Left lung (tissue), 10 donors: ENCODE data around the gene DDN. TPM values are rescaled to one million over a fixed set of nuclear protein-coding genes. Genes with fewer than 3 reads are reported as not detected.

Source experiments
- ATAC-seq: fragments of 200-7000 bp; cut with Tn5 transposase; one replicate; pipeline ENCODE4 v1.9.1; 2020; ENCODE audit warnings: moderate library complexity
- DNase-seq, 4 donors: peaks; one replicate each; pipeline ENCODE4 v3.0.0-alpha.2; 2013 to 2020
- H3K27ac ChIP-seq, 2 donors: fragments of 200-600 bp; sonication (generic) in 1 of 2; one replicate each; pipeline versions ENCODE4 v1.5.0 to v1.8.0; 2020 to 2021
- H3K27me3 ChIP-seq, 2 donors: fragments of 200-600 bp; sonication (generic) in 1 of 2; one replicate each; pipeline versions ENCODE4 v1.5.0 to v1.8.0; 2020 to 2021
- H3K36me3 ChIP-seq, 2 donors: fragments of 200-600 bp; sonication (generic) in 1 of 2; one replicate each; pipeline versions ENCODE4 v1.5.0 to v1.8.0; 2020 to 2021
- H3K4me1 ChIP-seq, 2 donors: fragments of 200-600 bp; one replicate each; pipeline ENCODE4 v1.8.0; 2021
- H3K4me3 ChIP-seq, 2 donors: fragments of 200-600 bp; sonication (generic) in 1 of 2; one replicate each; pipeline versions ENCODE4 v1.5.0 to v1.8.0; 2020 to 2021; ENCODE audit warnings: mild to moderate bottlenecking in 1 of 2
- H3K9me3 ChIP-seq, 2 donors: fragments of 200-600 bp; sonication (generic) in 1 of 2; one replicate each; pipeline versions ENCODE4 v1.5.0 to v1.8.0; 2020 to 2021
- intact Hi-C, 2 donors: fragments of 100-400 bp; cut with DNase I; formaldehyde crosslinking; loops; one replicate each; pipeline versions ENCODE4 v1.11.2 to v1.14.2; 2022
- polyA plus RNA-seq, 6 donors: library from polyadenylated mRNA; unstranded; fragments of 120-200 nt; gene quantifications; one replicate each; pipeline ENCODE4 v1.2.1, GENCODE V29; 2013; ENCODE audit not compliant: insufficient read length in 6 of 6
- total RNA-seq, 2 donors: library from RNA; stranded (reverse); fragmentation: NEBNext Ultra II Directional; extraction: Animal tissue kit (Norgen Biotek cat#: 25700); gene quantifications; one replicate each; pipeline ENCODE4 v1.2.1, GENCODE V29; 2021
- TF ChIP-seq, protein P1 (sequence below), 2 donors: fragments of 200-600 bp; sonication (generic) in 1 of 2; IDR thresholded peaks; one replicate each; pipeline versions ENCODE4 v1.5.0 to v1.8.0; 2021; ENCODE audit warnings: antibody characterized with exemption in 2 of 2
- donor health status: DM: no; HTN: yes; CAD: no.
- donor health status: DM: no; HTN: no; CAD: no.

DDN gene
- total and polyA plus RNA-seq, 8 donors, result 0.06 to 0.68 (median 0.23) TPM

DNA sequence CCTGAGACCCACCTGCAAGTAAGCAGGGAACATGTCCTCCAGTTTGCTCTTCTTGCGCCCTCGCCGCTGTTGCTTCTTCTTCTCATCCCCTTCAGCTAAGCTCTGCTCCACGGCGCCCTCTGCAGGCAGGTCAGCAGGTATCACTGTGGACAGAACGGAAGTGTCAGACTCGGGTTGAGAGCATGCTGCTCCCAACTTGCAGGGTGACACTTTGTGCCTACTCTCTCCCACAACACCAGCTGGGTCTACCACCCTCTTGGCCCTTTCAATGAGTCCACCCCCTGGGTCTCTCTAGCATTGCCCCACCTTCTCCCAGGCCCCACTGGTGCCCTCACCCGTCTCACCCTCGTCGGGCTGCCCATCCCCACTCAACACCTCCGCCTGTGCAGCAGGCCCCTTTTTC is 44.7 kb upstream of the DDN start:
- Histone ChIP-seq H3K4me3 (no peak overlapping the region), H3K36me3 (peaks cover 6 to 100% of the 10 kb centered on the region in 2 donors), H3K27ac (no peak overlapping the region), H3K4me1 (no peaks in the 10 kb centered on the region), H3K27me3 (no peaks in the 10 kb centered on the region), H3K9me3 (no peaks in the 10 kb centered on the region)
- peak; percentile 58 for ATAC-seq
- intact Hi-C loops, result no loop called here
- DNase-seq, result peak in 2 of 4 donors; percentile 64 to 91
- TF ChIP-seq, protein P1, sequence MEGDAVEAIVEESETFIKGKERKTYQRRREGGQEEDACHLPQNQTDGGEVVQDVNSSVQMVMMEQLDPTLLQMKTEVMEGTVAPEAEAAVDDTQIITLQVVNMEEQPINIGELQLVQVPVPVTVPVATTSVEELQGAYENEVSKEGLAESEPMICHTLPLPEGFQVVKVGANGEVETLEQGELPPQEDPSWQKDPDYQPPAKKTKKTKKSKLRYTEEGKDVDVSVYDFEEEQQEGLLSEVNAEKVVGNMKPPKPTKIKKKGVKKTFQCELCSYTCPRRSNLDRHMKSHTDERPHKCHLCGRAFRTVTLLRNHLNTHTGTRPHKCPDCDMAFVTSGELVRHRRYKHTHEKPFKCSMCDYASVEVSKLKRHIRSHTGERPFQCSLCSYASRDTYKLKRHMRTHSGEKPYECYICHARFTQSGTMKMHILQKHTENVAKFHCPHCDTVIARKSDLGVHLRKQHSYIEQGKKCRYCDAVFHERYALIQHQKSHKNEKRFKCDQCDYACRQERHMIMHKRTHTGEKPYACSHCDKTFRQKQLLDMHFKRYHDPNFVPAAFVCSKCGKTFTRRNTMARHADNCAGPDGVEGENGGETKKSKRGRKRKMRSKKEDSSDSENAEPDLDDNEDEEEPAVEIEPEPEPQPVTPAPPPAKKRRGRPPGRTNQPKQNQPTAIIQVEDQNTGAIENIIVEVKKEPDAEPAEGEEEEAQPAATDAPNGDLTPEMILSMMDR (IDR thresholded peaks at IDR 0.05), result peak; percentile 39 to 67

DNA sequence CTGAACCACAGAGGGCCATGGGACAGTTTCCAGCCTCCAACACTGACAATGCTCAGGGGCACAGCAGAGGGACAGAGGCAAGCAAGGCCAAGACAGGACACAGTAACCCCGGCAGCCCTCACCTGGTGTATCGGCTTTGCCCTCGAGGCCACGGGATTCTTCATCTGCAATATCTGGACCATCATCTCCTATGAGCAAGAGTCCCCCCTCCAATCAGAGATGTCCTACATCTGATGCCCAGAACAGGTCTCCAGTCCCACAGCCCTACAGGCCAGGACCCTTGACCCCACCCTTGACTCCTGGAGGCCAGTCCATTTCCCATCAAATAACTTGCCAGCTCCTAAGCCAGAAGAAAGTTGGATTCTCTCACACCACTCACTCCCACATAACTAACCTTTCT is 44.1 kb upstream of the DDN start:
- TF ChIP-seq, protein P1 (IDR thresholded peaks at IDR 0.05), result no peak
- intact Hi-C loops, result no loop called here
- H3K4me1 ChIP-seq, result no peaks in the 10 kb centered on the region

DNA sequence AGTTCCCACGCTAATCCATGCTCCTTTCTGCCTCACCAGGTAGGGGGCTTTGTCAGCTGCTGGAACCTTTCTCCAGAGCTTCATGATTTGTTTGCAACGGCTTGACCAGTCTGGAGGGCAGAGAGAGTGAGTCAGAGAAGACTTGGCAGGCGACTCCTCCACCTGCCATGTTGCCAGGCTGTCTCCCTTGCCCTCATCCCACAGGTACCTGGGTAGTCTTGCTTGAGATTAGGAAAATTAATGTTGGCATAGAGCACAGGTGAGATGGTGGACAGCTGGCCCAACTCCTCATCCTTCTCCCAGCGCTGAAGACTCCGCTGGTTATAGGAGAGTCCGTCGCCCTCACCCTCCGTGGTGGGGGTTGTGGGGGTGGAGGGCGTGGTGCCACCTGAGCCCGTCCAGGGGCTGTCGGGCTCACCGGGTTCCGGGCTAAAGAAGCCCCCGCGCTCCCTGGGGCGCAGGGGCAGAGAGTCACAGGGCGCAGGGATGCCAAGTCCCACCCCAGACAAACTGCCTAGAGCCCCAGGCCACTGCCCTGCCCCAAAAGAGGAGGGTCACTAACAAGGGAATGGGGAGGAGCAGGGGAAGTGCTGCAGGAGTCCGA is 42.8 kb upstream of the DDN start:
- H3K36me3 ChIP-seq, result peaks cover 6 to 100% of the 10 kb centered on the region in 2 donors
- TF ChIP-seq, protein P1 (IDR thresholded peaks at IDR 0.05), result no peak
- intact Hi-C loops, result no loop called here

More for the DNA sequence above, 44.1 kb upstream of the DDN start:
- ATAC-seq (no peak), DNase-seq (no peak)
- H3K27ac ChIP-seq, result no peak overlapping the region
- H3K27me3 ChIP-seq, result no peaks in the 10 kb centered on the region
- no peaks in the 10 kb centered on the region for H3K9me3 ChIP-seq
- peaks cover 6 to 100% of the 10 kb centered on the region in 2 donors for H3K36me3 ChIP-seq
- no peak overlapping the region for H3K4me3 ChIP-seq

DNA sequence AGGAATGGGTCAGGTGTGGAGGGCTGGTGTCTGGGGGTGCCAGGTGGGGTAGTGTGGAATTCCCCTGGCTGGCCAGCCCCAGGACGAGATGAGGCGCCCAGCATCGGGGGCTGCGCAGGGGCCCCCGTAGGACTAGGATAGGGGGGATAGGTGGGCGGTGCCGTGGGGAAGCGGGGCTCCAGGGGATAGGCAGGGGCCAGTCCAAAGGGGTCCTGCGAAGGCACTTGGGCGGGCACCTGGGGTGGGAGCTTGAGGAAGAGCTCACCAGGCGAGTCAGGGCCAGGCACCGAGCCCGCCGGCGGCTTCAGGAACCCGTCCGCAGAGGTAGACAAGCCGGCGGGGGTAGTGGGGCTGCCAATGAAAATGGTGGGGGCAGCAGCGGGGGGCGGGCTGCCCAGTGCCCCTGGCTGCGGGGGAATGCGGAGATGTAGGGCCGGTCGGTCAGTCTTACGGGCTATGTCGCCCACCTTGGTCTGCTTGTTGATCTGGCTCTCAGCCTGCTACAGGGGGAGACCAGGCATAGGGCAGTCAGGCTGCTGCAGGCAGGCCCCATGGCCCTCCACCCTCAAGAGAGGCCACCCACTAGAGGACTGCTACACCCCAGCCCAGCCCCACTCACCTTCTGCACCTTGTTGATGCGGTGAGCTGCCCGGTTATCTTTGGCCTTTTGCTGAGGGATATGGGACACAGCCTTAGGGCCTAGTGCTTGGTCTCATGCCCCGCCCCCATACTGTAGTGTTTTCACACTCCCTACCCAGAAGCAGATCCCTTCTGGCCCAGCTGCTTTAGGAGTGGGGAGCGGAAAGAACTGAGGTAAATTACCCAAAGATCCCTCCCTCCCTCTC is 42.1 kb upstream of the DDN start:
- peak in 1 of 4 donors; percentile 74 for DNase-seq
- intact Hi-C loops, result no loop called here
- H3K27me3 ChIP-seq, result no peaks in the 10 kb centered on the region
- TF ChIP-seq, protein P1 (IDR thresholded peaks at IDR 0.05), result no peak
- ATAC-seq, result no peak
- no peaks in the 10 kb centered on the region for H3K4me1 ChIP-seq
- H3K4me3 ChIP-seq, result no peak overlapping the region
- H3K36me3 ChIP-seq, result peaks cover 6 to 100% of the 10 kb centered on the region in 2 donors
- no peaks in the 10 kb centered on the region for H3K9me3 ChIP-seq
- H3K27ac ChIP-seq, result no peak overlapping the region

More for the DNA sequence above, 42.8 kb upstream of the DDN start:
- H3K9me3 ChIP-seq, result no peaks in the 10 kb centered on the region
- DNase-seq, result peak in 1 of 4 donors; percentile 56
- H3K27me3 ChIP-seq, result no peaks in the 10 kb centered on the region
- ATAC-seq, result no peak
- no peaks in the 10 kb centered on the region for H3K4me1 ChIP-seq
- H3K27ac ChIP-seq, result no peak overlapping the region
- no peak overlapping the region for H3K4me3 ChIP-seq

DNA sequence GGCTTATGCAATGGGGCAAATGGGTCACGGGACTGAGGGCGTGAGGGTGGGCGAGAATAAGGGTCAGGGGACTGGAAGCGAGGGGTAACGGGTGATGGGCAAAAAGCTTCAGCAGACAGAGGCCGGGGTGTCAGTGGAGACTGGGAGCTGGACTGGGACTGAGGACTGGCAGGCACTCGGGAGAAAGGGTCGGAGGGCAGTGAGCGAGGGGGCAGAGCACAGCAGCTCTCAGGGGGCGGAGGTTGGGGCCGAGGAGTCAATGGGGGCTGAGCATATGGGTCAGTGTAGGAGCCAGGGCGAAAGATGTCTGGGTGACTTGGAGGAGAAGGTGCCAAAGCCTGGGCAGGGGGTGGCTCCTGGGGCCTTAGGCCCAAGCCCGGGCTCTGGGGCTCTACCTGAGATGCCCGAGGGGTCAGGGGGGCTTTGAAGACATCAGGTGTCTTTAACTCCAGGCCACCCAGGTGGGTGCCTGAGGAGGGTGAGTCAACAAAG is 41.2 kb upstream of the DDN start:
- no peak for ATAC-seq
- peak in 1 of 4 donors; percentile 47 for DNase-seq
- Histone ChIP-seq H3K4me3 (no peak overlapping the region), H3K27ac (no peak overlapping the region), H3K36me3 (peaks cover 6 to 100% of the 10 kb centered on the region in 2 donors), H3K4me1 (no peaks in the 10 kb centered on the region), H3K9me3 (no peaks in the 10 kb centered on the region), H3K27me3 (no peaks in the 10 kb centered on the region)
- TF ChIP-seq, protein P1 (IDR thresholded peaks at IDR 0.05), result no peak
- intact Hi-C loops, result no loop called here
